GM13977 (cell line): ENCODE measurements around the gene POLR1B.
"Not testable (repeated sequence)": the region's sequence is repeated elsewhere in the genome, so short reads cannot be mapped to it uniquely, and the experiment has no call there.

Experiments used
- DNase-seq: peaks from one replicate; pipeline ENCODE4 v3.0.0; 2012; ENCODE audit warnings: low spot score
- in situ Hi-C: fragments of 300-500 bp; cut with MboI; formaldehyde crosslinking; loops from one replicate; pipeline ENCODE4 v1.12.0; 2022; ENCODE audit warnings: low sequenced_read_pairs, low pct_unique_long_range_greater_than_20kb, mixed read lengths, inconsistent platforms; ENCODE audit not compliant: unreplicated experiment
- TF ChIP-seq, protein P1 (sequence below): IDR thresholded peaks from 2 replicates; pipeline ENCODE4 v1.5.1; 2012; ENCODE audit warnings: mild to moderate bottlenecking, control low read depth; ENCODE audit not compliant: insufficient read depth; ENCODE audit errors: extremely low read depth, missing control alignments

The POLR1B gene

DNA sequence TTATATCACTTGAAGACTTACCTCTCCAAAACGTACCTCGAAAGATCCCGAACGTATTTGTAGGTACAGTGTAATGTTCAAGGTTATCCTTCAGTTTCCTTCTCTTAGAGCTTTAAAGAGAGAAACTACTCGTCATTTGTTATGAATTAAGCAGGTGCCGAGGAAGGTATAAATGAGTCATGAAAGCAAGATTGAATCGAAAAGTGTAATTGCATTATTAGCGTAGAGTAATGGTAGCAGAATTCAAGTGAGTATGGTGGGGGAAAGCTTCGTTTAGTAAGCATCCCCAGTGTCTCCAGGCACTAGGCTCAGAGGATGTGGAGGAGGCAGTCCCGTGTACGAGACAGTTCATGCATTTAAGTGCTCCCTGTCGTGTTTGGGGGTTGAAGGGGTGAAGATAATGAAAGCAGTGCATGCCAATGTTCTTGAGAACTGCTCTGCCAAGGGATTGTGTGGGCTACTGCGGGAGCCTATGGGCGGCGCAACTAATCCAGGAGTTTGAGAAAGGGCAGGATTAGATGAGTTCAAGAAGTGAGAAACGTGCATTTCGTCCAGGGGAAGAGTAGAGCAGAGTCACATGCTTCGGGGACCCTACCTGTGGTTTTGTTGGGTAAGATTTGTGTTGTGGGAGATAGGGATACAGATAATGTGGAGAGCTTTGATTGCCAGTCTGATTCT, 858 bp downstream of the POLR1B start:
- DNase-seq = peak; percentile 20
- TF ChIP-seq, protein P1, sequence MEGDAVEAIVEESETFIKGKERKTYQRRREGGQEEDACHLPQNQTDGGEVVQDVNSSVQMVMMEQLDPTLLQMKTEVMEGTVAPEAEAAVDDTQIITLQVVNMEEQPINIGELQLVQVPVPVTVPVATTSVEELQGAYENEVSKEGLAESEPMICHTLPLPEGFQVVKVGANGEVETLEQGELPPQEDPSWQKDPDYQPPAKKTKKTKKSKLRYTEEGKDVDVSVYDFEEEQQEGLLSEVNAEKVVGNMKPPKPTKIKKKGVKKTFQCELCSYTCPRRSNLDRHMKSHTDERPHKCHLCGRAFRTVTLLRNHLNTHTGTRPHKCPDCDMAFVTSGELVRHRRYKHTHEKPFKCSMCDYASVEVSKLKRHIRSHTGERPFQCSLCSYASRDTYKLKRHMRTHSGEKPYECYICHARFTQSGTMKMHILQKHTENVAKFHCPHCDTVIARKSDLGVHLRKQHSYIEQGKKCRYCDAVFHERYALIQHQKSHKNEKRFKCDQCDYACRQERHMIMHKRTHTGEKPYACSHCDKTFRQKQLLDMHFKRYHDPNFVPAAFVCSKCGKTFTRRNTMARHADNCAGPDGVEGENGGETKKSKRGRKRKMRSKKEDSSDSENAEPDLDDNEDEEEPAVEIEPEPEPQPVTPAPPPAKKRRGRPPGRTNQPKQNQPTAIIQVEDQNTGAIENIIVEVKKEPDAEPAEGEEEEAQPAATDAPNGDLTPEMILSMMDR = no peak
- in situ Hi-C loops = no loop called here

GRCh38 chr2:112547333-112547732, 5.1 kb downstream of the POLR1B start:
- in situ Hi-C loops = no loop called here
- DNase-seq = no peak
- TF ChIP-seq, protein P1 = no peak

DNA sequence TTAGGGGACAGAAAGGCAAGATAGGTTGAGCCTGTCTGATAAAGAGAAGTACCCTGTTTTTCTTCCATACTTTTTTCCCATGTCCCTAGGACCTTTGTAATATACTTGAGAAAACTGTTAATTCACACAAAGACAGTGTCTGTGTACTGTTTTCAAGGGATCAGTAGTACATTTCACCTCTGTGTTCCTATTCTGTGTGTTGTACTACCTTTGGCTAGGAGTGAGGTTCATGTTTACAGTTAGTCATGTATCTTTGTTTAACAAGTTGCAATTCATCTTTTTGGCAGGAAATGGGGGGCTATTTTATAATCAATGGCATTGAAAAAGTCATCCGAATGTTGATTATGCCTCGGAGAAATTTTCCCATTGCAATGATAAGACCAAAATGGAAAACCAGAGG, 6.7 kb downstream of the POLR1B start:
- in situ Hi-C loops = no loop called here
- TF ChIP-seq, protein P1 = no peak
- DNase-seq = no peak

- TF ChIP-seq, protein P1 = no peak
- in situ Hi-C loops = no loop called here
- DNase-seq = no peak
Observed at GRCh38 chr2:112566104-112566503, 23.8 kb downstream of the POLR1B start.

GRCh38 chr2:112566508-112566907, 24.2 kb downstream of the POLR1B start:
- DNase-seq, in situ Hi-C loops: not testable (repeated sequence)

DNA sequence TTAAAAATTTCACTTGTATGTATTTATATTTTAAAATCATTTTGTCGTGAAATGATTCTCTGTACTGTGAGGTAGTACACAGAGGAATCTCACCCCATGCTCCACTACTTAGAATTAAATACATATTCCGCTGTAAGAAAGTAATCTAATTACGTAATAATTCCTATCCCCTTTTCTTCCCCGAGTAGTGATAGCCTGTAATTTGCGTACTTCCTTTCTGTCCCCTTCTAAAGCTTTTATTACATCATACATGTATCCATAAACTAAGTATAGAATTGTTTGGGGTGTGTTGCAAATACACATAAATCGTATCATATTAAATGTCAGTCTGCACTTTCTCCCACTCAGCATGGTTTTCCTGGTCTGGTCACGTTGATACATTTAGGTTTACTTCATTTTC, 29.7 kb downstream of the POLR1B start:
- in situ Hi-C loops = no loop called here
- no peak for DNase-seq
- TF ChIP-seq, protein P1 = no peak

- DNase-seq = no peak
- in situ Hi-C loops = loop anchor here (25.0 kb wide), 2 partner anchors 315 to 690 kb away; partner anchors contain the start of genes ANAPC1, MERTK and ZC3H8
- TF ChIP-seq, protein P1 = no peak
Observed at GRCh38 chr2:112577756-112578155, 35.5 kb downstream of the POLR1B start.
